ENCODE data around the gene DAB2. TPM values are rescaled to one million over a fixed set of nuclear protein-coding genes. Genes with fewer than 3 reads are reported as not detected.

The DAB2 gene
- total RNA-seq, 1 experiment from 2014 or later = 2.3 TPM

GRCh38 chr5:39441838-39442237 lies 17.1 kb upstream of the DAB2 start:
- no peak overlapping the region for H4K91ac ChIP-seq (ENCODE audit: insufficient read length, low read depth, low read length)
- no peak overlapping the region for H3K18ac ChIP-seq (ENCODE audit: insufficient read length, low read depth, low read length)
- H3K9me3 Mint-ChIP-seq = no peaks in the 10 kb centered on the region
- no peaks in the 10 kb centered on the region for H3K4me1 ChIP-seq (ENCODE audit: insufficient read depth, low read length)
- H3K9me3 ChIP-seq (ENCODE audit: control insufficient read depth, low read depth, low read length) = no peaks in the 10 kb centered on the region
- no peaks in the 10 kb centered on the region for H3K79me1 ChIP-seq (ENCODE audit: insufficient read depth, low read depth, low read length, poor library complexity, severe bottlenecking)
- H3K23ac ChIP-seq (ENCODE audit: insufficient read length, low read depth, low read length) = no peak overlapping the region
- no peaks in the 10 kb centered on the region for H4K20me1 ChIP-seq (ENCODE audit: control insufficient read depth, insufficient read depth, insufficient read length)
- no peak overlapping the region for H3K9ac ChIP-seq (ENCODE audit: extremely low read depth, insufficient read length, low read length)
- H3K4me2 ChIP-seq (ENCODE audit: insufficient read depth, insufficient read length, low read length) = no peak overlapping the region
- no peaks in the 10 kb centered on the region for H3K4me1 Mint-ChIP-seq
- H3K27ac Mint-ChIP-seq = no peak overlapping the region
- H2BK12ac ChIP-seq (ENCODE audit: insufficient read length, low read depth, low read length) = no peak overlapping the region
- H3K27me3 ChIP-seq (ENCODE audit: insufficient read depth, low read length) = no peaks in the 10 kb centered on the region
- H2BK15ac ChIP-seq (ENCODE audit: low read depth, low read length) = no peak overlapping the region
- WGBS (ENCODE audit: extremely low coverage, insufficient read length, low lambda C conversion rate) = no CpG with 5 or more reads among the region's 2 CpGs
- no peak overlapping the region for H2BK5ac ChIP-seq (ENCODE audit: insufficient read length, low read length)
- no peak overlapping the region for H3K4me3 Mint-ChIP-seq
- no peak overlapping the region for H2AFZ ChIP-seq (ENCODE audit: low read length)
- H3K36me3 Mint-ChIP-seq (ENCODE audit: insufficient read depth in 1 of 3, low read depth in 3 of 3) = no peaks in the 10 kb centered on the region
- H3T11ph ChIP-seq (ENCODE audit: low read length) = no peak overlapping the region
- no peak for DNase-seq
- no peaks in the 10 kb centered on the region for H3K23me2 ChIP-seq (ENCODE audit: insufficient read length, low read depth, low read length, poor library complexity, severe bottlenecking)
- H3K14ac ChIP-seq (ENCODE audit: insufficient read depth, low read length) = no peak overlapping the region
- H3K56ac ChIP-seq (ENCODE audit: insufficient read length, low read depth, low read length) = no peak overlapping the region
- no peak overlapping the region for H4K8ac ChIP-seq (replicated peaks; ENCODE audit: insufficient read length, low read depth, low read length)
- H4K5ac ChIP-seq (ENCODE audit: insufficient read length, low read depth, low read length) = no peak overlapping the region
- no peak overlapping the region for H3K4ac ChIP-seq (ENCODE audit: low read depth, low read length)
- no peak overlapping the region for H2BK120ac ChIP-seq (ENCODE audit: low read depth, low read length, poor library complexity, severe bottlenecking)
- no peaks in the 10 kb centered on the region for H3K79me2 ChIP-seq (ENCODE audit: insufficient read depth, low read length)
- H3K27me3 Mint-ChIP-seq (ENCODE audit: low read depth) = no peaks in the 10 kb centered on the region
- H3K27ac ChIP-seq (ENCODE audit: insufficient read length, low read depth, low read length) = no peak overlapping the region
- no peak for TF ChIP-seq CTCF (conservative IDR thresholded peaks at IDR 0.05)
- no peak overlapping the region for H2AK5ac ChIP-seq (ENCODE audit: insufficient read length, low read length)
- H2BK20ac ChIP-seq (ENCODE audit: low read depth, low read length, poor library complexity, severe bottlenecking) = no peak overlapping the region

All from H9 (cell line).